Suprapubic skin (tissue), 4 donors: Measurements from ENCODE around the gene OTX1. TPM values are rescaled to one million over a fixed set of nuclear protein-coding genes. Genes with fewer than 3 reads are reported as not detected.
A peak's percentile ranks its signal among the peaks of the same experiment; 100 is the strongest.

Experiments
- DNase-seq, 2 donors: peaks; one replicate each; pipeline ENCODE4 v3.0.0-alpha.2; 2019; ENCODE audit warnings: low spot score in 2 of 2
- H3K27ac ChIP-seq: fragments of 200-600 bp; sonication (generic); one replicate; pipeline ENCODE4 v1.5.1; 2019
- H3K27me3 ChIP-seq: fragments of 200-600 bp; sonication (generic); one replicate; pipeline ENCODE4 v1.5.1; 2019
- H3K36me3 ChIP-seq: fragments of 200-600 bp; sonication (generic); one replicate; pipeline ENCODE4 v1.5.1; 2019
- H3K4me1 ChIP-seq: fragments of 200-600 bp; sonication (generic); one replicate; pipeline ENCODE4 v1.5.1; 2019
- H3K4me3 ChIP-seq: fragments of 200-600 bp; sonication (generic); one replicate; pipeline ENCODE4 v1.5.1; 2019; ENCODE audit warnings: mild to moderate bottlenecking
- H3K9me3 ChIP-seq: fragments of 200-600 bp; sonication (generic); one replicate; pipeline ENCODE4 v1.5.1; 2019
- CTCF ChIP-seq, 2 donors: fragments of 200-600 bp in 1 of 2; fragments of 450-650 bp in 1 of 2; sonication (generic) in 1 of 2; IDR thresholded peaks; one replicate each; pipeline ENCODE4 v1.5.1; 2016 to 2019; ENCODE audit warnings: antibody characterized with exemption in 2 of 2, mild to moderate bottlenecking in 1 of 2, moderate library complexity in 1 of 2
- EP300 ChIP-seq: sonication (generic); formaldehyde crosslinking; IDR thresholded peaks from one replicate; pipeline ENCODE4 v1.6.1; 2017; ENCODE audit warnings: antibody characterized with exemption
- POLR2A ChIP-seq, 2 donors: fragments of 450-650 bp; IDR thresholded peaks; one replicate each; pipeline ENCODE4 v1.6.1; 2017; ENCODE audit warnings: antibody characterized with exemption in 2 of 2, mild to moderate bottlenecking in 2 of 2, moderate library complexity in 2 of 2
- POLR2AphosphoS5 ChIP-seq, 3 donors: sonication (generic); formaldehyde crosslinking; IDR thresholded peaks; one replicate each; pipeline ENCODE4 v1.6.1; 2017; ENCODE audit warnings: antibody characterized with exemption in 3 of 3
- WGBS: methylation state at CpG from one replicate; pipeline ENCODE4 v1.1.5; 2018; 5-methylcytosine and 5-hydroxymethylcytosine counted together
- total RNA-seq, 4 donors: library from RNA; depleted of rRNA; stranded (reverse); fragments of >200 nt; gene quantifications; one replicate each; pipeline ENCODE4 v1.1.0, GENCODE V29; 2016

Gene OTX1
- total RNA-seq, 4 donors from 2014 or later, result 6.6 to 19.7 (median 10.9) TPM

GRCh38 chr2:63055226-63056106, 4.8 kb downstream of the OTX1 start:
- no peaks in the 10 kb centered on the region for H3K9me3 ChIP-seq
- no peak overlapping the region for H3K27ac ChIP-seq
- peaks cover 91% of the 10 kb centered on the region for H3K27me3 ChIP-seq
- peaks cover 64% of the 10 kb centered on the region for H3K4me1 ChIP-seq
- peak overlapping the region; percentile 13 for H3K4me3 ChIP-seq
- no peak for TF ChIP-seq CTCF (IDR thresholded peaks at IDR 0.05)
- TF ChIP-seq POLR2AphosphoS5 (IDR thresholded peaks at IDR 0.05), result no peak
- TF ChIP-seq POLR2A (IDR thresholded peaks at IDR 0.05), result no peak
- no peak for TF ChIP-seq EP300
- no peak for DNase-seq
- 62% methylated on average over 49 of the region's 63 CpGs for WGBS
- H3K36me3 ChIP-seq, result peaks cover 22% of the 10 kb centered on the region

- H3K4me3 ChIP-seq, result no peak overlapping the region
- H3K27me3 ChIP-seq, result peaks cover 98% of the 10 kb centered on the region
- WGBS, result 54% methylated on average over 49 of the region's 49 CpGs
These were observed 5.7 kb downstream of the OTX1 start for GRCh38 chr2:63056107-63057050.

GRCh38 chr2:63057249-63058143, 6.9 kb downstream of the OTX1 start:
- WGBS, result 49% methylated on average over 35 of the region's 35 CpGs
- Histone ChIP-seq H3K36me3 (peaks cover 22% of the 10 kb centered on the region), H3K27me3 (peaks cover 99% of the 10 kb centered on the region), H3K9me3 (no peaks in the 10 kb centered on the region), H3K4me1 (peaks cover 55% of the 10 kb centered on the region), H3K4me3 (peak overlapping the region; percentile 51), H3K27ac (no peak overlapping the region)
- no peak for TF ChIP-seq CTCF (IDR thresholded peaks at IDR 0.05)
- no peak for TF ChIP-seq POLR2A (IDR thresholded peaks at IDR 0.05)
- no peak for TF ChIP-seq EP300
- no peak for TF ChIP-seq POLR2AphosphoS5 (IDR thresholded peaks at IDR 0.05)
- DNase-seq, result no peak

More at GRCh38 chr2:63056107-63057050, 5.7 kb downstream of the OTX1 start:
- no peaks in the 10 kb centered on the region for H3K9me3 ChIP-seq
- H3K4me1 ChIP-seq, result peaks cover 62% of the 10 kb centered on the region
- no peak overlapping the region for H3K27ac ChIP-seq
- peaks cover 22% of the 10 kb centered on the region for H3K36me3 ChIP-seq
- DNase-seq, result no peak
- TF ChIP-seq CTCF (IDR thresholded peaks at IDR 0.05) (no peak), POLR2A (IDR thresholded peaks at IDR 0.05) (no peak), EP300 (no peak), POLR2AphosphoS5 (IDR thresholded peaks at IDR 0.05) (no peak)

GRCh38 chr2:63058144-63058920, 7.7 kb downstream of the OTX1 start:
- Histone ChIP-seq H3K9me3 (no peaks in the 10 kb centered on the region), H3K36me3 (peaks cover 22% of the 10 kb centered on the region), H3K4me1 (peaks cover 55% of the 10 kb centered on the region), H3K27me3 (peaks cover 100% of the 10 kb centered on the region), H3K27ac (no peak overlapping the region), H3K4me3 (peak overlapping the region; percentile 51)
- no peak for TF ChIP-seq CTCF (IDR thresholded peaks at IDR 0.05)
- peak in 1 of 3 donors; percentile 8 for TF ChIP-seq POLR2AphosphoS5 (IDR thresholded peaks at IDR 0.05)
- WGBS, result 53% methylated on average over 33 of the region's 35 CpGs
- no peak for DNase-seq
